NCI-H460 (cell line): Measurements from ENCODE around the gene ZDHHC22. TPM values are rescaled to one million over a fixed set of nuclear protein-coding genes. Genes with fewer than 3 reads are reported as not detected.

Source experiments
- DNase-seq: peaks from one replicate; pipeline ENCODE4 v3.0.0-alpha.2; 2016; ENCODE audit warnings: low read depth; ENCODE audit errors: extremely low read depth
- total RNA-seq: library from RNA; depleted of rRNA; stranded (reverse); fragments of >200 nt; shearing (Covaris generic); gene quantifications from 2 replicates; pipeline ENCODE4 v1.2.3, GENCODE V29; 2014; rRNA removed

The ZDHHC22 gene
- total RNA-seq, 1 experiment from 2014 or later = not detected

DNA sequence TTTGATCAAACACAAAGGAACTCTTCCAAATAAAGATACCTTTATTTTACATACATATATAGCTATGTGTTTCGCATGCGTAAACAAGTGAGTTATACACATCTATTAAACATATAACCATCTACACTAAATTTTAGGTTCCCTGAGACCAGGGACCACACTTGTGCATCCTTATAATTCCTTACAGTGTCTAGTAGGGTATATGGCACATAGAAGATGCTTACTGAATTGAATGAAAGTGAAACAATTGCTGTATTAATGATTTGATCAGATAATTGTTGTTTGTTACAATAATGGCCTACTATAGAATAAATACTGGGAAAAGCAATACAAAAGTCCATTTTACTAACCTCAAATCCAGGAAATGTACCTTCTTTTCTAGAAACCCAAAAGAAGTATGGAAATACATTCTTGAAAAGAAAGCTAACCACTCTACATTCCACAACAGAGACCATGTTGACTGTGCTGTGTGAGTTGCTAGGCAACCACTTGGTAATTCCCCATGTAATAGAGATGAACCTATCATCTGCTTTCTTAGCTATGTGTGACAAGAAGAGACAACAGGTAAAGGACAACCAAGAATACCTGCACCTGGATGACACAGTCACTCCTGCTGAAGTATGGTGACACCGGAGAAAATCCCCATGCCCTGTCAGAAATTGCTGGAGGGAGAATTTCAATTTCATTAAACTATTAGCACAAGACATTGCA, 55.4 kb downstream of the ZDHHC22 start:
- no peak for DNase-seq

DNA sequence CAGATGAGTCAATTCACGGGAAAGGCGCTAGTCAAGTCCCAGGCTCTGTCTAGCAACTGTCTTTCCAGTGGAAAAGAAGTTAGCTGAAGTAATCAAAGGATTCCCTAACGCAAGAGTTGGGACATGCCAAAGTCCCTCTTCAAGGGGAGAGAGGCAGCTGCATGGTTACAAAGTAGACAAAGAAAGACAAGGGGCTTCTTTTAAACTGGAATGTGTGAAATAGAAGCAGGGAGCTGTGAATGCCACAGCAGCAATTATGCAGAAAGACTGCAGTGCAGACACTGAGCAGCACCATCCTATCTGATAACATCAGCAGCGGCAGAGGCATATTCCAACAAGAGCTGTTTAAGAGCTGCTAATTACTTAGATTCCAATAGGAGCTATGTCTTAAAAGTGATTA, 56.1 kb downstream of the ZDHHC22 start:
- DNase-seq = no peak

DNA sequence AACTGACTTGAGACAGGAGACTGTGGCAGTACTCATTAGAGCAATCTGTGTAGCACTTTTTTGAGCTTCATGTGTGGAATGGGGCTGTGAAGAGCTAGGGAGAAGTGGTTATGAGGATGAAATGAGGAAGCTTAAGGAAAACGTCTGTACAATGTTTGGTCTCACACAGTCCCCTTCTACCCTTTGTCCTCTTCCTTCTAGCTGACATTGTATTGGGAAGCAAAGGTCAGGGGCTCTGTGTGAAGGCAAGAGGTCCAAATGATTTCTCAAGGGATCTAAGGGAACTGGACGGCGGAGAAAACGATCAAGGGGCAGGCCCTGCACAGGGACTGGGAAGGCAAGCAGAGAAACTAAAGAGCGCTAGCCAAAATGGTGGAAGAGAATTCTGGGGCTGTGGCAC, 56.6 kb downstream of the ZDHHC22 start:
- no peak for DNase-seq

DNA sequence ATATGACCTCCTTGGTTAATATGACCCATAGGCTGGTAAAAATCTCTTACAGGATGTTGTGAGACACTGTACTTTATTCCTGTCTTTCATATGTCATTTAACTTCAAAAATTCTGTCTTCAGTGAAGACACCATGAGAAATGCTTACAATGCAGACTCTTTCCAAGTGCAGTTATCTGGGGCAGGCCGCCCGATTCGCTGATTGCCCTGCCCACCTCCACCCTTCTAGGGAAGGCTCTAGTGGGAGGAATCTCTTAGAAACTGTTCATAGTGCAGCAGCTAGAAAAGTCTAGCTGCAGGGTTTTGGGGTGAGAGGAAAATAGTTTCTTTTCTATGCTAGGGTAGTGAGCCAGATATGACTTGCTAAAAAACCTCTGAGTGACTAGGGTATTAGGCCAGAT, 58.5 kb downstream of the ZDHHC22 start:
- DNase-seq = no peak

DNA sequence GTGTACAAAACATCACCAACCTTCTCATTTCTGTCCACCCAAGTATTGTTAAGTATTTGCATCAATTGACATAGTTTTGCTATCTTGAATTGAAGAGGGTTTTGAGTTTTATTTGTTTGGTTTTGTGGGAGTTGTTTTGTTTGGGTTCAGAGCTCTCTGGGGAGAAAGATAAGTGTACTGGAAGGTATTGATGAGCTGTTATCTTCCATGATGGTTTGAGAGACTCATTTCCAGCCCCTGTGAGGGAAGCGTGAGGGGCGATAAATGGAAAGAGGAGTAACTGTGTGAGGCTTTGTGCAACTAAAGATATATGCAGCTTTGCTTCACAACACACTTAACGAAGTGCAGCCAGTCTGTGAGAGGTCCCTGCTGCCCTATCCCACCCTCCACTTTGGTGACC, 59.2 kb downstream of the ZDHHC22 start:
- DNase-seq = no peak

Other genes with a start within 250 kb of the ZDHHC22 start
- gene IRF2BPL, start 113.1 kb downstream of the ZDHHC22 start, total RNA-seq = 31.5 and 36.7 TPM in 2 replicates
- 16.6 and 17.9 TPM in 2 replicates for gene CIPC, start 43.5 kb downstream of the ZDHHC22 start, total RNA-seq
- gene TMEM63C, start 40.0 kb upstream of the ZDHHC22 start, total RNA-seq = not detected in 2 replicates
- gene NGB, start 129.4 kb upstream of the ZDHHC22 start, total RNA-seq = not detected in 2 replicates
- gene POMT2, start 179.1 kb upstream of the ZDHHC22 start, total RNA-seq = 17.5 and 19.8 TPM in 2 replicates
- 22.6 and 26.8 TPM in 2 replicates for gene GSTZ1, start 179.2 kb upstream of the ZDHHC22 start, total RNA-seq
- 27.8 TPM in 2 replicates for gene TMED8, start 235.3 kb upstream of the ZDHHC22 start, total RNA-seq
- 0.75 and 2.0 TPM in 2 replicates for gene SAMD15, start 235.6 kb upstream of the ZDHHC22 start, total RNA-seq